Measurements from ENCODE around the gene SEC23B.

Gene SEC23B

DNA sequence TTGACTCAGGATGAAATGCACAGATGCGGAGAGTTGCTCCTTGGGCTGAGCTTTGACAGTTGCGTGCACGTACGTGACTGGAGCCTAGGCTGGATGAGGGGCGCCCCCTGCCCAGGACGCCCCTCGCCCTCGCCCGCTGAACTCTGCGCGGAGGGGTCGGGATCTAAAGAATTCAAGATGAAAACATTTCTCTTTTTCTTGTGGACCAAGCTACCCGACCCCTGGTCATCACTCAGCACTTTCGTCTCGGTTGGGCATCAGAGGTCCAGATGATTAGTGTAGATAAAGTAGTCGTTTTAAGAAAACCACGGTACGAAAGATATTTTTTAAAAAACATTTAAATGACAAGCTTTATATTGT, 80.8 kb downstream of the SEC23B start:
- no peak for DNase-seq (ENCODE audit: low read depth)

DNA sequence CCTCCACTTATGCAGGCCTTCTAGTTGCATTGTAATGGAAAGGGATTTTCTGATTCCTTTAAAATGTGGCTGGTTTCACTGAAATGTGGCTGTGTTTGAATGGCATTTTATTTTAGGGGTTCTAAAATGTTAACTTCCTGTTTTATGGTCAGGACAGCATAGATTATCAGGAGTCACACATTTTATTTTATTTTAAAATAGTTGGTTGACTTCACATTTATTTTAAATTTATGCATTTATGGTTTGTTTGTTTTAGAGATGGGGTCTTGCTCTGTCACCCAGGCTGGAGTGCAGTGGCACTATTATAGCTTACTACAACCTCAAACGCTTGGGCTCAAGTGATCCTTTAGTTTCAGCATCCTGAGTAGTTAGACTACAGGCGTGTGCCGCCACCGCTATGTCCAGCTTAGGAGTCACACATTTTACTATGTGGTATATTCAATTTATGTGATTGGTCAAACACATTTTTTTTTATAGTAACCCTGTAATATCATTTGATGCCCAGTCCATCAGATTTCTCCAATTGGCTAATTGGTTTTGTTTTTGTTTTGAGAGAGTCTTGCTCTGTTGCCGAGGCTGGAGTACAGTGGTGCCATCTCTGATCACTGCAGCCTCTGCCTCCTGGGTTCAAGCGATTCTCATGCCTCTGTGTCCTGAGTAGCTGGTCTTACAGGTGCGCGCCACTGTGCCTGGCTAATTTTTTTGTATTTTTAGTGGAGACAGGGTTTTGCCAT, 82.4 kb downstream of the SEC23B start:
- DNase-seq (ENCODE audit: low read depth), result no peak

DNA sequence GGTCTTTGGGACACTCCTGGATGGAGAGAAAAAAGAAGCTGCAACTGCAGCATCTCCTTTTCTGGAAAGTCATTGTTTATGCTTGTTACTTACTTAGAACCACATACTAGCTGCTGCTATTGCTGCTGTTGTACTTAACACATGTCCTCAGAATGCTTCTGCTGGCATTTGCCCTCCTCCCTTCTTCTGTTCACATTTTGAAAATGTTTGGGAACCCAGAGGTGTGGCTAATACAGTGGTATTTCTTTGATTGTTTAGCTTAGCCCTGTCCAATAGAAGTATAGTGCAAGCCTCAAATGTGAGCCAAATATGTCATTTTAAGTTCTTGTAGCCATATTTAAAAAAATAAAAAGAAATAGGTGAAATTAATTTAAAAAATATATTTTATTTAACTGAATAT, 88.5 kb downstream of the SEC23B start:
- DNase-seq (ENCODE audit: low read depth), result no peak

DNA sequence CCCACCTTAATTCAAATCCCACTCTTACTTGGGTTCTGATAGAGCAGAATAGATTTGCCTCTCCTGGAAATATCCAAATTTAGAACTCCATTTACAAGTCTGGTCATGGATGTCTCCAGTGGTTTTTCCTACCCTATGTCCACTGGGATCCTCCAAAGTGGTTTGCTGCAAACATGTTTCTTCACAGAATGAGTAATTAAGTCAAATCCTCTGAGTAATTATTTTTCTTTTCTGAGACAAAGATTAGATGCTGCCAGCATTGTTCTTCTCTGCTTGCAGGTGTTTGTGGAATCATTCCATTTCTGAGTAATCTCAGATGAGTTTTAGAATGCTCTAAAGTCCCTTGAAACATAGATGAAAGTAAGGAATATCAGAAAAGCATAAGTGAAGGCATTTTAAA, 102.0 kb downstream of the SEC23B start:
- DNase-seq (ENCODE audit: low read depth), result no peak
